Non-pigmented ciliary epithelial cell (primary cell): ENCODE results near the gene NAV1.

Source experiments
- DNase-seq: peaks from one replicate; pipeline ENCODE4 v3.0.0-alpha.2; 2010; ENCODE audit warnings: low read depth

The NAV1 gene

DNA sequence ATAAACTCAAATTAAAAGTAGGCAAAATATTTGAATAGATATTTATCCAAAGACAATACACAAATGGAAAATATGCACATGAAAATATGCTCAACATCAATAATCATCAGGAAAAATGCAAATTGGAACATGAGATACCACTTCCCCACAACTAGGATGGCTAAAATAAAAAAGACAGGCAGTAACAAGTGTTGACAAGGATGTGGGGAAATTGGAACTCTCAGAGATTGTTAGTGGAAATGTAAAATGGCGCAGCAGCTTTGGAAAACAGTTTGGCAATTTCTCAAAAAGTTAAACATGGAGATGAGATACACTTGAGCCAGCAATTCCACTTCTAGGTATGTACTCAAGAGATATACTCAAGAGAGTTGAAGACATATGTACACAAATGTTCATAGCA lies 48.8 kb downstream of the NAV1 start:
- DNase-seq, result no peak
